ENCODE data around the gene RACK1. TPM values are rescaled to one million over a fixed set of nuclear protein-coding genes. Genes with fewer than 3 reads are reported as not detected.
"Not testable (repeated sequence)": the region's sequence is repeated elsewhere in the genome, so short reads cannot be mapped to it uniquely, and the experiment has no call there.

Gene RACK1
- total RNA-seq: 995 to 1,189 TPM (median 1,167 TPM) in 3 replicates
- long read RNA-seq, transcript RACK1-210 (8 exons, 1,098 nt): minor isoform, 12 of 744 reads
- long read RNA-seq, transcript RACK1-227 (8 exons, 1,403 nt): major isoform, 698 of 744 reads
- long read RNA-seq, partial matches to known transcripts: 10 of 744 reads
- long read RNA-seq, other reads (novel, unspliced or antisense): 20 of 744 reads

DNA sequence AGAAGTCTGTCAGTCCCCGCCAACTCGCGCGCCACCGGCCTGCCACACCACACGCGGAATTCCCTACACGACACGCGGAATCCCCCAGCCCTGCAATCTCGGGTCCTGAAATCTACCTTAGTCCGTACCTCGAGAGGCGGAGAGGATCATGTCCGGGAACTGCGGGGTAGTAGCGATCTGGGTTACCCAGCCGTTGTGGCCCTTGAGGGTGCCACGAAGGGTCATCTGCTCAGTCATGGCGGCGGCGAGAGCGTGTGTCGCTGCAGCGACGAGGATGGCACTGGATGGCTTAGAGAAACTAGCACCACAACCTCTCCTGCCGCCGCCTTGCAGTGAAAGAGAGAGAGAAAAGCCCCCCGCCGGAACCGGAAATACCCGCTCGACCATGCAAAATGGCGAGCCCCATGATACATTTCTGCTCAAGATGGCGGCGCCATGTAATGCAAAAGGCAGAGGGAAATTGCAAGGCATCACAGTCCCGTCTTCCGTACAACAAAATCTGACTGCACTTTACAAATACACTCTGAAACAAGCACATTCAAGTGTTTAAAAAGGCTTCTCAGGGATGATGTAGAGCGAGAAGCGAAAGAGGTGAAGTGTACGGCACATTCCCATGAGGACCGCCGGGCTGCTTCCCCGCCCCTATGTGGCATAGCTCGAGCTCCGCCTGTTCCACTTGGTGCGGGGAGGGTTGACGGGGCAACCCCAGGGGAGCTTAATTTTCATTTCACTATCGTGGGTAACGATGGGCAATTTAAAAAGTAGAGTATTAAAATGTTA lies at the start of gene RACK1:
Gene RACK1, minus strand, starts transcription at position 343 of the 780 bp plus-strand sequence. Its CDS starts 106 bp downstream, at position 237.
- TF ChIP-seq, protein P1, sequence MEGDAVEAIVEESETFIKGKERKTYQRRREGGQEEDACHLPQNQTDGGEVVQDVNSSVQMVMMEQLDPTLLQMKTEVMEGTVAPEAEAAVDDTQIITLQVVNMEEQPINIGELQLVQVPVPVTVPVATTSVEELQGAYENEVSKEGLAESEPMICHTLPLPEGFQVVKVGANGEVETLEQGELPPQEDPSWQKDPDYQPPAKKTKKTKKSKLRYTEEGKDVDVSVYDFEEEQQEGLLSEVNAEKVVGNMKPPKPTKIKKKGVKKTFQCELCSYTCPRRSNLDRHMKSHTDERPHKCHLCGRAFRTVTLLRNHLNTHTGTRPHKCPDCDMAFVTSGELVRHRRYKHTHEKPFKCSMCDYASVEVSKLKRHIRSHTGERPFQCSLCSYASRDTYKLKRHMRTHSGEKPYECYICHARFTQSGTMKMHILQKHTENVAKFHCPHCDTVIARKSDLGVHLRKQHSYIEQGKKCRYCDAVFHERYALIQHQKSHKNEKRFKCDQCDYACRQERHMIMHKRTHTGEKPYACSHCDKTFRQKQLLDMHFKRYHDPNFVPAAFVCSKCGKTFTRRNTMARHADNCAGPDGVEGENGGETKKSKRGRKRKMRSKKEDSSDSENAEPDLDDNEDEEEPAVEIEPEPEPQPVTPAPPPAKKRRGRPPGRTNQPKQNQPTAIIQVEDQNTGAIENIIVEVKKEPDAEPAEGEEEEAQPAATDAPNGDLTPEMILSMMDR (IDR thresholded peaks at IDR 0.05): no peak
- Mint-ChIP-seq H3K4me3 (ENCODE audit: unreplicated experiment) (peak within 1 kb of the TSS; percentile 94), H3K4me1 (ENCODE audit: low read depth) (peaks cover 57% of the 10 kb centered on the region), H3K36me3 (ENCODE audit: low read depth) (peaks cover 26% of the 10 kb centered on the region), H3K27ac (ENCODE audit: unreplicated experiment) (peak within 1 kb of the TSS; percentile 97), H3K27me3 (ENCODE audit: low read depth) (no peaks in the 10 kb centered on the region), H3K9me3 (ENCODE audit: low read depth) (no peaks in the 10 kb centered on the region)
- no peak for DNase-seq (ENCODE audit: low spot score)

DNA sequence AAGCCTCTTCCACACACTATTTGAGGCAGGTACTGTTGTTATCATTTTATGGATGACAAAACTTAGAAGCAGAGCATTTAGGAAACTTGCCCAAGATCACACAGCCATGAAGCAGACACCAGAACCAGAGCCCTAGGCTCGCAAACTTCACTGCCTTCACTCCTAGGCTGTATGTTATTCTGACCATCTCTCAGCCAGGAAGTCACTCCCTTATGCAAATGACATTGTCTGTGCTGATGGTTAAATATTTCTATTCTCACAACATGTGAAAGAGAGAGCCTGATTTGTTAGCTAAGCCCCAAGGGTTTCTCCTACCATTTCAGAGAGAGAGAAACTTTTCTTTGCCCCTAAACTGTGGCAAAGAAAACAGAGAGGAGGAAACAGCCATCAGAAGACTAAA lies 43.6 kb upstream of the RACK1 start:
- H3K4me3 Mint-ChIP-seq (ENCODE audit: unreplicated experiment); H3K27me3 Mint-ChIP-seq (ENCODE audit: low read depth); H3K36me3 Mint-ChIP-seq (ENCODE audit: low read depth); H3K9me3 Mint-ChIP-seq (ENCODE audit: low read depth); DNase-seq (ENCODE audit: low spot score); H3K27ac Mint-ChIP-seq (ENCODE audit: unreplicated experiment): not testable (repeated sequence)
- peaks cover 13% of the 10 kb centered on the region for H3K4me1 Mint-ChIP-seq (ENCODE audit: low read depth)

DNA sequence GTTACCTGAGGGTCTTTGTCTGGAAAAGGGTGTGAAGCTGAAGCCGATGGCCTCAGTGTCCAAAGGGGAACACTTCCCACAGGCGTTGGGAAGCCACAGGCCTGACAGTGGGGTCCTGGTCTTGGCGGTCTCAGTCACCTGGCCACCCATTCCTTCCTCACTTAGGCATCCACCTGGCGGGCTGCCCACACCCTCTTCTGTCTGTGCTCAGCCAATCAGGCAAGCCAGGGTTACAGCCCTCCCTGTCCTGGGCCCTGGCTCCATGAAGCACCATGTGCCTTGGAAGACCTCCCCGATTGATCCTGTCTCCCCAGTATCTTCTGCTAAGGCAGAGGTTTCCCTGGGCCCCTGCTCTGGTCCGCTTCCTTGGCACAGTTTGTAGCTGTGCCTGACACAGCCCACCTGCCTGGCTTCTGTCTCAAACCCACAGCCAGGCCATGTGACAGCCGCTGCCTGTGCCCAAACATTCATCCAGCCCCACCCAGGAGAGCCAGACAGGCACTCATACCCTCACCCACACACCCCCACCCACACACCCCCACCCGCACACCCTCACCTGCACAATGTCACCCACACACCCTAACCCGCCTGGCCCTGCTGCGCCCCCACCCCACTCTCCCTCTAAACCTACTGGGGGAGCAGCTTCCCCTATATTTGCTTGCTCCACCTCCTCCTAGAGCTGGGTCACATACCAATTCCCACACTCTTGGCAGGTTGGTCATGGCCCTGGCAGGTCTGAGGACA lies 42.4 kb upstream of the RACK1 start:
- peaks cover 20% of the 10 kb centered on the region for H3K4me1 Mint-ChIP-seq (ENCODE audit: low read depth)
- not testable (repeated sequence) for H3K27me3 Mint-ChIP-seq (ENCODE audit: low read depth); H3K36me3 Mint-ChIP-seq (ENCODE audit: low read depth); H3K27ac Mint-ChIP-seq (ENCODE audit: unreplicated experiment); H3K9me3 Mint-ChIP-seq (ENCODE audit: low read depth); DNase-seq (ENCODE audit: low spot score); H3K4me3 Mint-ChIP-seq (ENCODE audit: unreplicated experiment)

DNA sequence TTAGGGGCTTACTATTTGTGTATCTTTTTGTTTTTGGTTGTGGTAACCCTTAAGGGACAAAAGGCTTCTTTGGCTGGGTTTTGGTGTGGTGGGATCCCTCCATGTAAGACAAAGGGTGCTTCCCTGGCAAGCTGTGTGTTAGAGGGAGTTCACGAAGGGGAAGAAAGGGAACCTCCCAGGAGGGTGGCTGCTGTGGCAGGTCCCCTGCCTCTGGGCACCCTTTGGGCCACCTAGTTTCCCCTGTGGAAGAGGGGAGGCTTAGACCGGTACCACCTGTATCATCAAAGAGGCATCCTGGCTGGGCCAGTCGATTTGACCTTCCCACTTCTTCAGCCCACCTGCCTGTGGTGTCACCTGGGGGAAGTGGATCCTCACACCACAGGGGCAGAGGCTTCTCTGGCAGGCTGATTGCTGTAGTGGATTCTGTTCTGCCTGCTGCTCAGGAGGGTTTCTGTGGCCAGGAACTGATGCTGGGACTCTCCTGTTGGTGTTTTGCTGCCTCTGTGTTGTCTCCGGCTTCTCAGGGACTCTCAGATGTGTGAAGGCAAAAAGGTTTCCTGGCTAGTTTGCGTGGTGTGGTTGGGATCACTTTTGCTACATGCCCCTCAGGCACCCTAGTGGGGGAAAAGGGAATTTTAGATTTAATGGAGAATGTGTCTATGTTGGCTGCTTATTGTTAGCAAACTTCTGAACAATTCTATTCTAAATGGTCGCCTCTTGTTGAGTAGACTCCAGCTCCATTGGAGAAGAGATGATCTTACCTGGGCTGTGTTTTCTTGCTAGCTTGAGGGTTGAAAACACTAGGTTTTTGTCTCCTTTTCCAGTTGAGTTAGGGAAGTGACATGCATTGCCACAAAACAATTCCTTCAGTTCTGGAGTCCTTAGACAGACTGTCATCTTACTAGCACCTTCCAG lies 40.4 kb upstream of the RACK1 start:
- not testable (repeated sequence) for DNase-seq (ENCODE audit: low spot score)
- peaks cover 20% of the 10 kb centered on the region for H3K4me1 Mint-ChIP-seq (ENCODE audit: low read depth)

DNA sequence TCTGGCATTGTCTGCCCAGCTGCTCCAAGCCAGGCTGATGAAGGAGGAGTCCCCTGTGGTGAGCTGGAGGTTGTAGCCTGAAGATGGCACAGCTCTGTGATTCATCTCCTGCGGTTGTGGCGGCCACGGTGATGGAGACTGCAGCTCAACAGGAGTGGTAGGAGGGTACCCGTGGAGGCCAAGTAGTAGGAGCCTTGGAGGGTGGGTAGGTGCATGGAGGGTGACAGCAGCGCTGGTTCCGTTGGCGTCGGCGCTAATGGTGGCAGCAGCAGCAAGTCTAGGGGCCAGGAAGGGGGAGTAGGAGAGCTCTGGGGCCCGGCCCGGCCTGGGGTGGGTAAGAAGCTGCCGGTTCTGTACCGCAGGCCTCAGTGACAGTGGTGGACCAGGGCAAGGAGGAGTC lies 39.6 kb upstream of the RACK1 start:
- H3K4me1 Mint-ChIP-seq (ENCODE audit: low read depth): peaks cover 20% of the 10 kb centered on the region
- no peaks in the 10 kb centered on the region for H3K9me3 Mint-ChIP-seq (ENCODE audit: low read depth)
- no peak overlapping the region for H3K4me3 Mint-ChIP-seq (ENCODE audit: unreplicated experiment)
- no peak overlapping the region for H3K27ac Mint-ChIP-seq (ENCODE audit: unreplicated experiment)
- H3K36me3 Mint-ChIP-seq (ENCODE audit: low read depth): no peaks in the 10 kb centered on the region
- no peaks in the 10 kb centered on the region for H3K27me3 Mint-ChIP-seq (ENCODE audit: low read depth)
- no peak for DNase-seq (ENCODE audit: low spot score)
- TF ChIP-seq, protein P1 (IDR thresholded peaks at IDR 0.05): no peak

More for the DNA sequence above, 40.4 kb upstream of the RACK1 start:
- not testable (repeated sequence) for H3K4me3 Mint-ChIP-seq (ENCODE audit: unreplicated experiment); H3K9me3 Mint-ChIP-seq (ENCODE audit: low read depth); H3K27me3 Mint-ChIP-seq (ENCODE audit: low read depth); H3K36me3 Mint-ChIP-seq (ENCODE audit: low read depth)
- H3K27ac Mint-ChIP-seq (ENCODE audit: unreplicated experiment): peak overlapping the region; percentile 24
- TF ChIP-seq, protein P1 (IDR thresholded peaks at IDR 0.05): peak; percentile 70

All from chondrocyte (in vitro differentiated cells).